ENCODE results near the gene SLC27A5. TPM values are rescaled to one million over a fixed set of nuclear protein-coding genes. Genes with fewer than 3 reads are reported as not detected.

The SLC27A5 gene
- total RNA-seq, 1 donor from 2014 or later, result 6.8 TPM

GRCh38 chr19:58516246-58516836 lies 4.5 kb upstream of the SLC27A5 start:
- H3K4me3 Mint-ChIP-seq (ENCODE audit: unreplicated experiment), result peak overlapping the region; percentile 70
- H3K36me3 Mint-ChIP-seq (ENCODE audit: low read depth, unreplicated experiment), result peaks cover 12% of the 10 kb centered on the region
- Histone ChIP-seq H3K79me2 (ENCODE audit: insufficient read depth, low read length) (peaks cover 47% of the 10 kb centered on the region), H3K27ac (ENCODE audit: low read depth, low read length) (no peak overlapping the region), H3K36me3 (ENCODE audit: insufficient read depth, low read length) (peaks cover 2% of the 10 kb centered on the region), H3K9me3 (ENCODE audit: insufficient read depth, low read depth, low read length) (no peaks in the 10 kb centered on the region), H2AFZ (ENCODE audit: low read depth, low read length) (no peak overlapping the region), H3K4me1 (ENCODE audit: insufficient read depth, low read length) (peaks cover 16% of the 10 kb centered on the region), H3K27me3 (ENCODE audit: insufficient read depth, low read length) (no peaks in the 10 kb centered on the region), H3K4me2 (ENCODE audit: low read length) (no peak overlapping the region), H3K4me3 (ENCODE audit: insufficient read depth, low read depth, low read length) (no peak overlapping the region), H4K20me1 (ENCODE audit: insufficient read depth, low read length) (peaks cover 23% of the 10 kb centered on the region), H3K9ac (ENCODE audit: low read length) (no peak overlapping the region)
- no peaks in the 10 kb centered on the region for H3K9me3 Mint-ChIP-seq (ENCODE audit: unreplicated experiment)
- H3K27me3 Mint-ChIP-seq (ENCODE audit: low read depth, unreplicated experiment), result no peaks in the 10 kb centered on the region
- H3K27ac Mint-ChIP-seq (ENCODE audit: unreplicated experiment), result no peak overlapping the region
- H3K4me1 Mint-ChIP-seq (ENCODE audit: low read depth, unreplicated experiment), result peaks cover 24% of the 10 kb centered on the region
- DNase-seq (ENCODE audit: low read depth) (no peak), FAIRE-seq (no peak)
- no peak for TF ChIP-seq EZH2 (IDR thresholded peaks at IDR 0.05; ENCODE audit: insufficient read depth, low read length)
- TF ChIP-seq CTCF (IDR thresholded peaks at IDR 0.05; ENCODE audit: insufficient read depth, low read depth, low read length), result no peak

DNA sequence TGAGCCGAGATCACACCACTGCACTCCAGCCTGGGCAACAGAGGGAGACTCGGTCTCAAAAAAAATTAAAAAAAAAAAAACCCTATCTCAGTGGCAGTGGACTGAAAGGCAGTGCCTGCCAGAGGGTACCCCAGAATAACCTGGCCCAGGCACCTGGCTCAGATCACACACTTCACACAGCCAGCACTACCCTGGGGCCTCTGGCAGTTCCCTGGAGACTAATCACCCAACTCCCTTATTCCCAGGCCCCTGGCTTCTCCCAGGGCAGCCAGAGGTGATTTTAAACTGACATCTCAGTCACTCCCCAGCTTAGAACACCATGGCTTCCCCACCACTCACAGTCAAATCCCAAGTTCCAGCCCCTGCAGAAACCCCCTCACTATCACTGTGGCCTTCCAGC lies 3.5 kb upstream of the SLC27A5 start:
- TF ChIP-seq EZH2 (IDR thresholded peaks at IDR 0.05; ENCODE audit: insufficient read depth, low read length) (no peak), CTCF (IDR thresholded peaks at IDR 0.05; ENCODE audit: insufficient read depth, low read depth, low read length) (no peak)
- H3K27me3 Mint-ChIP-seq (ENCODE audit: low read depth, unreplicated experiment), result no peaks in the 10 kb centered on the region
- H3K4me1 Mint-ChIP-seq (ENCODE audit: low read depth, unreplicated experiment), result peaks cover 21% of the 10 kb centered on the region
- Histone ChIP-seq H2AFZ (ENCODE audit: low read depth, low read length) (no peak overlapping the region), H3K27ac (ENCODE audit: low read depth, low read length) (no peak overlapping the region), H3K36me3 (ENCODE audit: insufficient read depth, low read length) (peaks cover 2% of the 10 kb centered on the region), H3K79me2 (ENCODE audit: insufficient read depth, low read length) (peaks cover 47% of the 10 kb centered on the region), H3K9ac (ENCODE audit: low read length) (no peak overlapping the region), H3K4me1 (ENCODE audit: insufficient read depth, low read length) (peaks cover 16% of the 10 kb centered on the region), H3K4me3 (ENCODE audit: insufficient read depth, low read depth, low read length) (no peak overlapping the region), H3K27me3 (ENCODE audit: insufficient read depth, low read length) (no peaks in the 10 kb centered on the region), H3K4me2 (ENCODE audit: low read length) (no peak overlapping the region), H4K20me1 (ENCODE audit: insufficient read depth, low read length) (peaks cover 23% of the 10 kb centered on the region), H3K9me3 (ENCODE audit: insufficient read depth, low read depth, low read length) (no peaks in the 10 kb centered on the region)
- H3K4me3 Mint-ChIP-seq (ENCODE audit: unreplicated experiment), result peak overlapping the region; percentile 70
- H3K9me3 Mint-ChIP-seq (ENCODE audit: unreplicated experiment), result no peaks in the 10 kb centered on the region
- no peak for FAIRE-seq
- no peak for DNase-seq (ENCODE audit: low read depth)
- peak overlapping the region; percentile 95 for H3K27ac Mint-ChIP-seq (ENCODE audit: unreplicated experiment)
- peaks cover 9% of the 10 kb centered on the region for H3K36me3 Mint-ChIP-seq (ENCODE audit: low read depth, unreplicated experiment)

DNA sequence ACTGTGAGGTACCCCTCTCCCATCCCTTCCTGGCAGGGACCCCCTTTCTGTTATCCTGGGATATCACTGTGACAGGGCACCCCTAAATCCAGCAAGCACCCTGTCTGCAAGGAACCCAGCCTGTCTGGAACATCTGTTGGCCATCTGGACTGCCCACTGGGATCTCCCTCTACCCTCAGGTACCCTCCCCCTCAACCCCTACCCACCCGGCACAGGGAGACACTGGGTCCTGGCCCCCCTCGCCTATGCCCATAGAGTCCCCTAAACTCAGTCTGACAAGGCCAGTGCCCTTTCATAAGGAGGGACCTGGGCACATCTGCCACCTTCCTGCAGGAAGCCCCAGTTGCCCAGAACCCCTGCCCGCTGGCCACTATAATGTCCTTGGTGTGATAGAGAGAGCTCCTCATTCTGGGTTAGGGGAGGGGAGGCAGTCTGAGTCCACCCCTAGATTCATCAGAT lies 2.8 kb upstream of the SLC27A5 start:
- Histone ChIP-seq H3K79me2 (ENCODE audit: insufficient read depth, low read length) (peaks cover 47% of the 10 kb centered on the region), H3K27ac (ENCODE audit: low read depth, low read length) (no peak overlapping the region), H3K4me2 (ENCODE audit: low read length) (peak overlapping the region; percentile 75)

More for the DNA sequence above, 2.8 kb upstream of the SLC27A5 start:
- Histone ChIP-seq H3K4me3 (ENCODE audit: insufficient read depth, low read depth, low read length) (no peak overlapping the region), H2AFZ (ENCODE audit: low read depth, low read length) (no peak overlapping the region), H3K4me1 (ENCODE audit: insufficient read depth, low read length) (peaks cover 16% of the 10 kb centered on the region), H3K36me3 (ENCODE audit: insufficient read depth, low read length) (peaks cover 2% of the 10 kb centered on the region), H3K27me3 (ENCODE audit: insufficient read depth, low read length) (no peaks in the 10 kb centered on the region), H3K9ac (ENCODE audit: low read length) (no peak overlapping the region), H3K9me3 (ENCODE audit: insufficient read depth, low read depth, low read length) (no peaks in the 10 kb centered on the region), H4K20me1 (ENCODE audit: insufficient read depth, low read length) (peaks cover 23% of the 10 kb centered on the region)
- Mint-ChIP-seq H3K4me3 (ENCODE audit: unreplicated experiment) (peak overlapping the region; percentile 76), H3K36me3 (ENCODE audit: low read depth, unreplicated experiment) (peaks cover 12% of the 10 kb centered on the region), H3K9me3 (ENCODE audit: unreplicated experiment) (no peaks in the 10 kb centered on the region), H3K27ac (ENCODE audit: unreplicated experiment) (no peak overlapping the region), H3K27me3 (ENCODE audit: low read depth, unreplicated experiment) (no peaks in the 10 kb centered on the region), H3K4me1 (ENCODE audit: low read depth, unreplicated experiment) (peaks cover 21% of the 10 kb centered on the region)
- FAIRE-seq (no peak), DNase-seq (ENCODE audit: low read depth) (no peak)
- TF ChIP-seq EZH2 (IDR thresholded peaks at IDR 0.05; ENCODE audit: insufficient read depth, low read length), result no peak
- TF ChIP-seq CTCF (IDR thresholded peaks at IDR 0.05; ENCODE audit: insufficient read depth, low read depth, low read length), result no peak

All from astrocyte (in vitro differentiated cells and primary cell).